Astrocyte (in vitro differentiated cells and primary cell): ENCODE measurements around the gene TIAM2.

Source experiments
- CTCF ChIP-seq: IDR thresholded peaks from 2 replicates; pipeline ENCODE4 v1.5.1; 2011; ENCODE audit warnings: low read depth, mild to moderate bottlenecking, inconsistent platforms, low read length, moderate library complexity; ENCODE audit not compliant: insufficient read depth
- EZH2 ChIP-seq: IDR thresholded peaks from 2 replicates; pipeline ENCODE4 v1.6.1; 2012; ENCODE audit warnings: mild to moderate bottlenecking, low read length, inconsistent platforms; ENCODE audit not compliant: insufficient read depth

DNA sequence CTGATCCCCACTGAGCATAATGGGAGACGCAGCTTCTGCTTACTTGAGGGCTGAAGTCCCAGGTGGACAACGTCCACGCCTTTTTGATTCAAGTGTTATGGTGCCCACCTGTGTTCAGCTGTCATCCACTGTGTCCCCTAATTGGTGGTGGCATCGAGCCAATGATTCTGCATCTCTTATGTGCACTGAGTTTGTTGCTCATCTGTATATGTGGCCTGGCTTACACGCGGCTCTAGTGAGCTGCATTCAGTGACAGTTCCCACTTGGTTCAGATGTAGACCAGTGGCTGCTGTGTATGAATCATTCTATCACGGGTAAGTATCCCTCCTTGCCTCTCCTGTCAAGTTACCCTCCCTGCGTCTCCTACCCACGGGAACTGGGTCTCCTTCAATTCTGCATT lies 137.5 kb downstream of the TIAM2 start:
- TF ChIP-seq CTCF (no peak), EZH2 (no peak)
